Chondrocyte (in vitro differentiated cells): Measurements from ENCODE around the gene ARVCF. TPM values are rescaled to one million over a fixed set of nuclear protein-coding genes. Genes with fewer than 3 reads are reported as not detected.

ENCODE experiments used
- DNase-seq: peaks from one replicate; pipeline ENCODE4 v3.0.0; 2021; ENCODE audit warnings: mixed read lengths, low spot score
- H3K27ac Mint-ChIP-seq: one replicate; pipeline ENCODE4 v1.8.0; 2021; ENCODE audit warnings: mild to moderate bottlenecking, moderate library complexity, mixed read lengths; ENCODE audit not compliant: unreplicated experiment
- H3K27me3 Mint-ChIP-seq: 2 replicates; pipeline ENCODE4 v1.8.0; 2021; ENCODE audit warnings: low read depth, mixed read lengths
- H3K36me3 Mint-ChIP-seq: 2 replicates; pipeline ENCODE4 v1.8.0; 2021; ENCODE audit warnings: low read depth, mixed read lengths
- H3K4me1 Mint-ChIP-seq: 2 replicates; pipeline ENCODE4 v1.8.0; 2021; ENCODE audit warnings: low read depth, mild to moderate bottlenecking, mixed read lengths
- H3K4me3 Mint-ChIP-seq: one replicate; pipeline ENCODE4 v1.8.0; 2021; ENCODE audit warnings: mild to moderate bottlenecking, moderate library complexity, mixed read lengths; ENCODE audit not compliant: unreplicated experiment
- H3K9me3 Mint-ChIP-seq: 2 replicates; pipeline ENCODE4 v1.8.0; 2021; ENCODE audit warnings: low read depth, mixed read lengths
- CTCF ChIP-seq: fragments of 200-600 bp; sonication (generic); IDR thresholded peaks from 2 replicates; pipeline ENCODE4 v1.5.0; 2021; ENCODE audit warnings: antibody characterized with exemption, mild to moderate bottlenecking, moderate library complexity
- total RNA-seq: library from RNA; stranded (reverse); gene quantifications from 3 replicates; pipeline ENCODE4 v1.2.1, GENCODE V29; 2021

Gene ARVCF
- total RNA-seq, 1 donor from 2014 or later, result 24.2 TPM

DNA sequence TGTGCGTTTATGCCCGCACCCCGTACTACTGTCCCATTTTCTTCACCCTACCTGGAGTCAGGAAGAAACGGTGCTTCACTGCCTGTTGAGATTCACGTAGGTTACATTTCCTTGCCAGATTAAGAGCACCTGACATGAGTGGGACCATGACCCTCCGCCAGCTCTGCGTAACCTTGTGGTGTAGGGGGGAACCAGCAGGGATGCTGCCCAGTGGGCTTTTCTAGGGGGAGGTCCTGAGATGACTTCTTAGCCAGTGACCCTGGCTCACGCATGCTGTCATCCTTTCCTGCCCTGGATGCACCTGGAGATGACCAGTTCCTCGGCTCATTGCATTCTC, 967 bp upstream of the ARVCF start:
- Mint-ChIP-seq H3K4me1 (peaks cover 16% of the 10 kb centered on the region), H3K4me3 (peak overlapping the region; percentile 67), H3K27ac (no peak overlapping the region), H3K36me3 (no peaks in the 10 kb centered on the region), H3K27me3 (peaks cover 3% of the 10 kb centered on the region), H3K9me3 (no peaks in the 10 kb centered on the region)
- DNase-seq, result no peak
- TF ChIP-seq CTCF, result no peak

DNA sequence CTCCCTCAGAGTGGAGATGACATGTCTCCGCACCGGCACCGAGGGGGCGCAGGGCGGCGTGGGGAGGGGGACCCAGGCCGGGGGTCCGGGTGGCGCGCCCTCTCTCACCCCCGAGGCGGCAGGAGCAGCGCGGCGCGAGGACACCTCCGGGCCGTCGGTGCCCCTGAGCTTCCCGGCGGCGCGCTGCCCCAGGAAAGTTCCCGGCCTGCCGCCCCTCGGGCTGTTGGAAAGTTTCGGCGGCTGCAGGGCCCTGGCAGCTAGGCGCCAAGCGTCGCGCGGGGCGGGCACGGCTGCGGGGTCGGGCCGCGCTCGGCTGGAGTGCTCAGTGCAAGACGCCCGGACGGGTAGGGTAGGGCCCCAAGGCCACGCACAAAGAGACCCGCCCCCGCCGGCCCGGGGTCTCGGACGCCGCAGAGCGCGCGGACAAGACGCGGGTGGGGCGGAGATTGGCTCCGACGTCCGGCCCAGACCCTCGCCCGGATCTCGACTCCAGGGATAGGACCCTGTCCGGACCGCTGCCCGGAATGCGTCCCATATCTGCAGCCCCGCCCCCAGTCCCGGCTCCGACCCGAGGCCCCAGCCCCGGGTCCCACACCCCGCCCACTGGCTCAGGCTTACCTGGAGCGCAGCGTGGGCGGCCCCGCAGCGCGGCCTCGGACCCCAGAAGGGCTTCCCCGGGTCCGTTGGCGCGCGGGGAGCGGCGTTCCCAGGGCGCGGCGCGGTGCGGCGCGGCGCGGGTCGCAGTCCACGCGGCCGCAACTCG, 471 bp downstream of the ARVCF start:
- Mint-ChIP-seq H3K27me3 (peaks cover 3% of the 10 kb centered on the region), H3K4me3 (peak overlapping the region; percentile 12), H3K36me3 (no peaks in the 10 kb centered on the region), H3K9me3 (no peaks in the 10 kb centered on the region), H3K27ac (no peak overlapping the region), H3K4me1 (peaks cover 5% of the 10 kb centered on the region)
- DNase-seq, result no peak
- no peak for TF ChIP-seq CTCF

GRCh38 chr22:20015187-20015625, 1.4 kb downstream of the ARVCF start:
- peaks cover 3% of the 10 kb centered on the region for H3K27me3 Mint-ChIP-seq
- H3K4me3 Mint-ChIP-seq, result peak overlapping the region; percentile 28
- no peaks in the 10 kb centered on the region for H3K9me3 Mint-ChIP-seq
- TF ChIP-seq CTCF, result no peak
- peaks cover 1% of the 10 kb centered on the region for H3K4me1 Mint-ChIP-seq
- H3K27ac Mint-ChIP-seq, result no peak overlapping the region
- H3K36me3 Mint-ChIP-seq, result no peaks in the 10 kb centered on the region
- no peak for DNase-seq

GRCh38 chr22:20014526-20015186, 2.0 kb downstream of the ARVCF start:
- no peak for TF ChIP-seq CTCF
- Mint-ChIP-seq H3K4me1 (no peaks in the 10 kb centered on the region), H3K9me3 (no peaks in the 10 kb centered on the region), H3K36me3 (no peaks in the 10 kb centered on the region), H3K27ac (no peak overlapping the region), H3K4me3 (no peak overlapping the region), H3K27me3 (peaks cover 3% of the 10 kb centered on the region)
- no peak for DNase-seq

- Mint-ChIP-seq H3K9me3 (no peaks in the 10 kb centered on the region), H3K27me3 (peaks cover 3% of the 10 kb centered on the region), H3K27ac (no peak overlapping the region), H3K4me3 (no peak overlapping the region), H3K36me3 (no peaks in the 10 kb centered on the region), H3K4me1 (no peaks in the 10 kb centered on the region)
- TF ChIP-seq CTCF, result peak; percentile 94
- peak; percentile 90 for DNase-seq
Observed at GRCh38 chr22:20013382-20013871, 3.2 kb downstream of the ARVCF start.
